HG03520 (cell line): ENCODE data around the gene ADORA3.

Experiments used
- ATAC-seq: cut with Tn5 transposase; IDR thresholded peaks from one replicate; pipeline ENCODE4 v1.9.1; 2021; ENCODE audit warnings: mild to moderate bottlenecking, moderate library complexity; ENCODE audit not compliant: unreplicated experiment

Gene ADORA3

DNA sequence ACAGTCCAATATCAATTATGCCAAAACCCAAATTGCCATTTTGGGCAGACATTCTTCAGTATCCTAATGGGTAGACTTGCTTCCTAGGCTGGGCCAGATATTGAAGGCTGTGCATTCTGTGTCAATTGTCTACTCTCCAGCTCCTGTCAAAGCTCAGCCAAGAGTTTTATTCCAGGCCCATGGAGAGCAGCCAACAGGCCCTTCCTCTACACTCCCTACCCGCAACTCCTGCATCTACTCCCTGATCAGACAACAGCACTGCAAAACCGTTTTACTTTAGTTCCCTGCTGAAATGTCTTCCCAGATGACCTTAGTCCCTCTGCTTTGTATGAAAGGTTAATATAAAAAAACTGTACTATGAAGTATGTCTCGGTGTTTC is 6.6 kb upstream of the ADORA3 start:
- no peak for ATAC-seq

DNA sequence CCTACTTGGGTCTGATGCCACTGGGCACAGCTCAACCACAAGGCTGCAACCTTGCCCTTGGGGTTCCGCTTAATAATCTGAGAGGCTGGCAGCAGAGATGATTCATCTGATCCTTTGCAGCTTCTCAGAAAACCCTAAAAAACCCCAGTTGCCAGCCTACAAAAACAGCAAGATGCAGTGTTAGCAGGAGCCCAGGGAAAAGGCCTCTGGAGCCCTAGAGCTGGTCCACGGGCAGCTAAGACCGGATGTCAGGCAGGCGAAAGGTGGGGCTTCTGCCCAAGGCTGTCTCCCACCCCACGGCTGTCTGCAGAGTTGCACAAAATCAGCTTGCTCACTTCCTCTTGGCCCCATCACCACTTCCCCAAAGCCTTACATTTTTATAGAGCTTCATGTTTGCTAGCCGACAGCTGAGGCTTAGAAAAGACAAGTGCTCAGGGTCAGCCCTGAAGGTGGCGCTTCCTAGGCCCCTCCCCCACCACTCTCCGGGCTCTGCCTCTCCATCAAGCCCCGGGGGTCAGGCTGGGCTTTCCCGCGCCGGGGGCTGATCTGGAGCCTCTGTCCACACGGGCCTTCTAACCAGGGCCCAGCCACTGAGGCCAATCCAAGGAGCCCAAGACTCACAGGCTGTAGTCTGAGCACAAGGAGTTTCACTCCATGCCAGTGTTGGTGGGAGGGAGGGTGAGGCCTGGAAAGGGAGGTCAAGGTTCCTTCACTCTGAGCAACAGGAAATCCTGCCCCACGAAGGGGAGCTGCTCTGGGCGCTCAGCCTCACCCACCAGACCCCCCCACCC is 4.2 kb upstream of the ADORA3 start:
- ATAC-seq: peak; percentile 36

DNA sequence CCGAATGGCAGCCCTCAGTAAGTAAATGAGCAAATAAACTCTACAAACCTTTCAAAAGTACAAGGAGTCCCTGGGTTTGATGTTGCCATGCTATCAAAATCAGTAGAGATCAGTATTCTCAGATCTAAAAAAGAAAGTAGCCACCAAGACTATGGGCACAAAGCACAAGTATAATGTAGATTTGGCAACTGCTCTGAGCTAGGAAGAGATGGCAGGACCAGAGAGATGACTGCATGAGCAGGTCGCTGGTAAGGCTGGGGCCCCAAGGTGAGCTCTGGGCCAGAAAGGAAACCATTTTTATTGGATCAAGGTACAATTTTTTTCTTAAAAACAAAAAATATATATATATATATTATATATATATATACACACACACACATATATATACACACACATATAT is 3.1 kb upstream of the ADORA3 start:
- ATAC-seq: no peak

DNA sequence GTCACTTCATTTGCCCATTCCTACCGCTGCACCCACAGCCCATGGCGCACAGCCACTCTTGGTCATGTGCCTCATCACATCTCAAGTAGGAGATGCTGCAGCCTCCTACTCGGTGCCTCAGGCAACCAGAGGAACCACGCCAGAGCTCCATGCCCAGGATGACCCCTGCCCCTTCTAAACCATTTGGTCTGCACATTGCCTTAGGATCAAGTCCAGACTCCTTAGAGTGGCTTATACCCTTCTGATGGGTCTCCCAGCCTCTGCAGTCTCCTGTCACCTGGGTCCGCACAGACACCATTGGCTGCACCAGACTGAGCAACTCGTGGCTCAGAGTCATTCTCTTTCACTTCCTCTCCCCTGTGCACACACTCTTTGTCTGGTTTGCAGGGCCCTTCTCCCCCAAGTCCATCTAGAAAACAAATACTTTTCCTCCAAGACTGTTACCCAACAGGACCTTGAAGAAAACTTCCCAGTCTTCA is 2.2 kb upstream of the ADORA3 start:
- ATAC-seq: peak; percentile 70

DNA sequence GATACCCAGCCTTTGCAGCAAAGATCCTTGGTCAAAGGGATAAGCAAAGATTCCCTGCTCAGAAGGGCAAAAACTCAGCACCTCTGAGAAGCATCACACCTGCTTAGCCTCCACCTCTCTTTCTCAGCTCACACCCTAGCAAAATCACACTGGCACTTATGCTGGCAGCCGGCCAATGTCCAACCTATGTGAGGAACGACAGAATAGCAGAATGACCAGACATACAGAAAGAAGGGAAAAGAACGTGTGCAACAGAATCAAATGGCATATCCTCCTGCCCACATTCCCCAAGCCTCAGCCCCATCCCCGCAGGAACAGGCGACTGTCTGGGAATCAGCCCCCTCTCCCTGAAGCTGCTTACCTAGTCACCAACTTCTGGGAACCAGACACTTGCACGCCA is 664 bp upstream of the ADORA3 start:
- ATAC-seq: no peak

- no peak for ATAC-seq
These were observed 1.8 kb downstream of the ADORA3 start for GRCh38 chr1:111501645-111502044.

DNA sequence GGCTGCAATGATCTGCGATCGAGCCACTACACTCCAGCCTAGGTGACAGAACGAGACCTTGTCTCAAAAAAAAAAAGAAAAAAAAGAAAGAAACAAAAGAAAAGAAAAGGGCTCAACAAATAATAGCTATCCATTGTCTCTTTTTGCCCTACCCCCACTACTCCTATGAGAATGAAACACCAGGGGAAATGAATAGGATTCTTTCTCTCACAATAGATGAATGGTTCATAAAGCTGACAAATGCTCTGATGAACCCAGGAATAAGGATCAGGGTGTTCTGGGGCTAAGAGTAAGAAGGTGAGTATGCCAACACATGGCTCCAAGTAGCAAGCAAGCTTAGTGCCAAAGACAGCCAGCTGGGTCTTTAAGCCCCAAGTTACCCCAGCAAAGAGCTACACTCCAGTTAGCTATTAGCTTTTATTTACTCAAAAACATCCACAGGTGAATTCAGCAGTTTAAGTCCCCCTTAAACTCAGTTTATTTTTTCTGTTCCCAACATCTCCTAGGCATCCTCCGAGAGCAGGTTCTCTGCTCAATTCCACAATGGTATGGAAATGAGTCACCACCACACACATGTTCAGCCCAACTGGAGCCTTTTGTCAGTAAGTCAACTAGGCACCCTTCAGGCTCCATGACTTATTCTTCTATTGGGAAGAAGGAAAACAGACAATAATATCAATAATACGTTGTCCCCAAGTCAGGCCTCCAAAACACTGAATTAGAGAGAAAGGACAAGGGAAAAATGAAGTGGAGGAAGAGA is 4.2 kb downstream of the ADORA3 start:
- no peak for ATAC-seq

- ATAC-seq: no peak
These were observed 5.8 kb downstream of the ADORA3 start for GRCh38 chr1:111497592-111497991.

GRCh38 chr1:111496398-111496797 is 7.0 kb downstream of the ADORA3 start:
- ATAC-seq: no peak

GRCh38 chr1:111491070-111491469 is 12.4 kb downstream of the ADORA3 start:
- ATAC-seq: no peak

- ATAC-seq: no peak
These were observed 13.2 kb downstream of the ADORA3 start for GRCh38 chr1:111490220-111490619.

- ATAC-seq: no peak
These were observed 13.8 kb downstream of the ADORA3 start for GRCh38 chr1:111489604-111490003.

GRCh38 chr1:111488669-111489068 is 14.8 kb downstream of the ADORA3 start:
- no peak for ATAC-seq

DNA sequence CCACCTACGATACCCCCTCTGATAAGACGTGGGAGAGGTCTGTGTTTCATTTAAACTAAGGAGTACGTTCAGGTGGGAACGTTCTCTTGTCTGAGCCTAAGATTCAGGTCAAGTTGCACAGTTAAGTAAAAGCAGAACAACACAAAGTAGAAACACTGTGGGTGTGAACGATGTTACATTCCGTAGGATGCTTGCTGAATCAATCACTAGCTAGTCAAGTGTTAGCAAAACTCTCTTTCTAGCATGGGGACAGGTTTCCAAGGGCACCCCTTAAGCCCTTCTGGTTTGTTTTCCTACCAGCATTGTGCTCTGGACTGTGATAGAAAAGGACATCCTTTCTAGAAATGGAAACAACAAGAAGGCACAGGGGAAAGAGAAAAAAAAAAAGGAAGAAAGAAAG is 16.3 kb downstream of the ADORA3 start:
- ATAC-seq: no peak

DNA sequence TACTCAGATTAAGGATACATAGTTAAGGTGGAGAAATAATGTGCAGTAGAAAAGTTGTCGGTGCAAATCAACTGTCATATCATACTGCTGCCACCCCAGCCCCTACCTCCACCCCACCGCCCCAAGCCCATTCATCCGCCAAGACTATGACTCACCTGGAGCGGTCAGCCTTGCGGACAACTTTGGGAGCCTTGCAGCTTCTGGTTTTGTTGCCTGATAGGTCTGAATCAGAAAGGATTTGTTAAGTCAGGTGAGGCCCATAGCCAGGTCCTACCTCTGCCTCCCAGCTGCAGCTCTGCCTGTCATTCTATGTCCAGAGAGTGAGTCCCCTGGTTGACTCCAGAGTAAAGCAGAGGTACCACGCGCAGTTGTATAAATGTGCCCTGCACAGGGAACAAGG is 17.0 kb downstream of the ADORA3 start:
- ATAC-seq: no peak

DNA sequence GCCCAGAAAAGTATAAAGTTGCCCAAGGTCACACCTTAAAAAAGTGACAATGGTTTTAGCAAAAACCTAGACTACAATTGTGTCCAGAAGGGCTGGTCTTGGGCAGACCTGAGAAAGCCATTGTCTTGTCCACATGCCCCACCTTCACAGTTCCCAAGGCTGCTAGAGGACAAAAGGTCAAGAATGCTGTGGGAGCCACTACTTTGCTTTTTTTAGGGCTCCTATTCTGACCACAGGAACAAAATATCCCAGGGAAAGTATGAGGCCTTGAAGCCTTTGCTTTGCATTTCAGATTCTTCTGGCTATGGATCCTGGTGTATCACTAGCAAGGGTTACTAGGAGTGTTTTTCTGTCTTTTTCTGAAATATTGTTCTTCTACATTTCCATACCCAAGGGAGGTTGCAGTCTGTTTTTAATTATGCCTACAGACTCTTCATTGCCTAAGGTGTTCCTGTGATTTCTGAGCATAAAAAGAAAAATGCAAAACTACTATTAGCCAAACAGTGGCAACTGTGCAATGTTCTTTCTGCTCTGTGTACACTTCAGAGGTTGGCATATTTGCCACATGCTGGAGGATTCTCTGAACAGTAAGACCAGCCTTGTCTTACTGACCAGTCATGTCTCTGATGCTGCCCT is 18.9 kb downstream of the ADORA3 start:
- no peak for ATAC-seq

- no peak for ATAC-seq
These were observed 19.6 kb downstream of the ADORA3 start for GRCh38 chr1:111483876-111484275.

DNA sequence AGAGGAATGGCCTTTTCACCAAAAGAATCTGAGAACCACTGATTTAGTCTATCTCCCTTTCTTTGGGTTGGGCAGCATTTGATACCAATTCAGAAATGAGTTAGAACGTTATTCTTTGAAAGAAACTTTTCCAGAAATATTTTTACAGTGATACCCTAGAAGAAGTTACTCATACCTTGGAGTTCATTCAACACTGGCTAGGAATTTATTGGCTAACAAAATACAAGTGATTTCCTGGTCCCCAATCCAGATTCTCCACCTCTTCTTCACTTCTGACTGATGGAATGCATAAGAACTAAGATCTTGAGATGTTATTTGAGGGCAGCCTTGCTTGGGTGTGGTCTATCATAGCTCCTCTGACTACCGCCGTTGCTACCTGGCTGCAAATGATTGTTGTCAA is 20.3 kb downstream of the ADORA3 start:
- no peak for ATAC-seq

GRCh38 chr1:111481387-111482221 is 21.8 kb downstream of the ADORA3 start:
- ATAC-seq: no peak

DNA sequence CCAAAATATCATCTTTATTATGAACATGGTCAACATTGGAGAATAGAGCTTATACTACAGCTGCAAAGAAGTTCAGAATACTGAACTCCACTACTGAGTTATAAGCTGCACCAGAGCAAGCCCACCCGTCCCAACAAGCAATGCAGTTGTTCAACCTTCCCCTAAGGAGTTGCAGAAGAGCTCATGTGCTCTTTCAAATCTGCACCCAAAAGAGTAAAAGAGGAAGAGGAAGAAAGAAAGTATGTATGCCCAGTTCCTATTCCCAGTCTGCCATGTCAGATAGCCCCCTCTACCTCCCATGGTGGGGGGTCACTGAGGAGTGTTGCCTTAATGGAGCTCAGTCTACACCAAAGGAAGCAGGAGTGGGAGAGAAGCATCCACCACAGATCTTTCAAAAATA is 22.8 kb downstream of the ADORA3 start:
- ATAC-seq: no peak

GRCh38 chr1:111476761-111477309 is 26.6 kb downstream of the ADORA3 start:
- peak; percentile 75 for ATAC-seq
